ENCODE data around the gene HGD. TPM values are rescaled to one million over a fixed set of nuclear protein-coding genes. Genes with fewer than 3 reads are reported as not detected.

Gene HGD
- total RNA-seq, 1 donor from 2014 or later: 19.2 TPM

GRCh38 chr3:120636795-120637401 is 45.1 kb downstream of the HGD start:
- DNase-seq (ENCODE audit: low spot score in 2 of 2): no peak

DNA sequence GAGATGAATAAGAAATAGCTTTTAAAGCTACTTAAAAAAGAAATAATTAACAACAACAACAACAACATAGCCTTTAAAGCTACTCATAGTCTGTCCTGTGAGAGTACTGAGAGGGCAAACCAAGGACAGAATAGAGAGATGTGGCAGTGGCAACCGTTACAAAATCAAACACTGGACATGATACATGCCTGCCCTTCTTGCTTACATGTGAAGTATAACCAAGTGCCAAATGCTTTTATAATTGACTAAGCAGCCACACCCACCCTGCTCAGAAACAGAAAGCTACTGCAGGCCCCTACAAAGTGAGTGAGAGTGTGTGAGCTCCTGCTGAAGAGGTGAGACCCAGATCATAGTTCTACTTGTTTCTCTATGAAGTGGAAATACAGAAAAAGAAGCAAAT is 47.5 kb downstream of the HGD start:
- no peak overlapping the region for H3K4me3 ChIP-seq
- H3K4me1 ChIP-seq: no peaks in the 10 kb centered on the region
- no peaks in the 10 kb centered on the region for H3K27me3 ChIP-seq
- no peaks in the 10 kb centered on the region for H3K36me3 ChIP-seq
- intact Hi-C loops (cut with DNase I): no loop called here
- no peak for DNase-seq (ENCODE audit: low spot score in 2 of 2)
- H3K27ac ChIP-seq: no peak overlapping the region
- no peak for TF ChIP-seq CTCF (IDR thresholded peaks at IDR 0.05)
- no peaks in the 10 kb centered on the region for H3K9me3 ChIP-seq

More at GRCh38 chr3:120636795-120637401, 45.1 kb downstream of the HGD start:
- intact Hi-C loops (cut with DNase I): no loop called here
- Histone ChIP-seq H3K4me1 (no peaks in the 10 kb centered on the region), H3K27ac (no peak overlapping the region), H3K27me3 (no peaks in the 10 kb centered on the region), H3K9me3 (no peaks in the 10 kb centered on the region), H3K36me3 (no peaks in the 10 kb centered on the region), H3K4me3 (no peak overlapping the region)
- no peak for TF ChIP-seq CTCF (IDR thresholded peaks at IDR 0.05)

DNA sequence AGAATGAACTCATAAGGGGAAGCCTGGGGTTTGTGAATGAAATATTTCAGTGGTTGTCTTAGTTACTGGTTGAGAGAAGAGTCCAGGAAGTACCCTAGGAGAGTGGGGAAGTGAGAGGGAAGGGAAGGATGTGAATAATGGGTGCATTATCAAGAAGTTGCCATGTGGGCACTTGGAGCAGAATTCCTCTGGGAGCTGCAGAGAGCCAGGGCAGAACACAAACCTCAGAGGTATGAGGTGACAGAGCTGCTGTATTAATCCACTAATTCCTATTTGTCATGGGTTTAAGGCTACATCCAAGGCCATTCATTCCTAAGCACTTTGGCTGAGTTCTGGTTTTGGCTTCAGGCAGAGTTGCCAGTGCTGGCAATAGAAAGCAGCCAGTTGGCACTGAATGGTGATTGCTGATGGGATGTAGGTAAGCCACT is 56.9 kb downstream of the HGD start:
- no peaks in the 10 kb centered on the region for H3K4me1 ChIP-seq
- no peak overlapping the region for H3K27ac ChIP-seq
- TF ChIP-seq CTCF (IDR thresholded peaks at IDR 0.05): no peak
- no peak for DNase-seq (ENCODE audit: low spot score in 2 of 2)
- no peaks in the 10 kb centered on the region for H3K36me3 ChIP-seq
- H3K4me3 ChIP-seq: no peak overlapping the region
- peaks cover 0 to 7% of the 10 kb centered on the region in 2 donors for H3K9me3 ChIP-seq
- intact Hi-C loops (cut with DNase I): no loop called here
- H3K27me3 ChIP-seq: no peaks in the 10 kb centered on the region

DNA sequence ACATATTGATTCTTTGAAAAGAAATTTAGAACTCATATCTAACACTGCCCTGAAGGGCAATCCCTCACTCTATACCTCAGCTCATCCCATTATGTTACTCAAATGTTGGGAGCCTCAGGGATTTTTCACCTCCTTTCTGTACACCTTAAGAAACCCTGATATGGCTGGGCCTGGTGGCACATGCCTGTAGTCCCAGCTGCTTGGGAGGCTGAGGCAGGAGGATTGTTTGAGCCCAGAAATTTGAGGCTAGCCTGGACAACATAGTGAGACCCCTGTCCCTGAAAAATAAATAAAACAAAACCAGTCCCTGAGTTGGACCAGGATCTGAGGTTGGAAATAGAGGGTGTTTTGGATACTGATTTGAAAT is 58.3 kb downstream of the HGD start:
- no peak overlapping the region for H3K27ac ChIP-seq

DNA sequence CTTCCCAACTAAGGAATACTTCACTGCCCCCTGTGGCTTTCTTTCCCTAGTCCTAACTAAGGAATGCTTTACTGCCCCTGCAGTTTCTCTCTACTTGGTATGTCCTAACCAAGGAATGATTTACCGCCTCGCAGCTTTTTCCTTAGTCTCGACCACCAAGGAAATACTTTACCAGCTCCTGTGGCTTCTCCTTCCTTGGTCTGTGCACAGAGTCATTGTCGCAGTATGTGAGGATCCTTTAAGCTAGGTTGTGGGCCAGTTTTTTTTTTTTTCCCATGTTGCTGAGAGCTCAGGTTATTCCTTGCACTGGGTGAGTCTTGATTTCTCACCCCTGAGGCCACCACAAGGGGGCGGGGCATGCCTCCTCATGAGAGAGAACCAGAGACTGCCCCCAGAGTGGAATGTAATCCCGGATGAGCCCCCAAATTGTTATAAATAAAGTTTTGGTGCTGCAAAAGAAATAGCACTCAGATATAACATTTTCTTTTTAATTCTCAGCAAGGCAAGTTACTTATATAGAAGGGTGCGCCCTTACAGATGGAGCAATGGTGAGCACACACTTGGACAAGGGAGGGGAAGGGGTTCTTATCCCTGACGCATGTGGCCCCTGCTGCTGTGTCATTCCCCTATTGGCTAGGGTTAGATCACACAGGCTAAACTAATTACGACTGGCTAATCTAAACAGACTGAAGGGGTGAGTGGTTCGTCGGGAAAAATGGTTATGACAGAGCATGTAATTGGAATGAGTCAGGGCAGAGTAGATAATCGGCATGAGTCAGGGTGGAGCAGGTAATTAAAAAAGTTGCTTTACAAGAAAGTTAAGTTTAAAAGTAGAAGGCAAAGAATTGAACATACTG is 58.9 kb downstream of the HGD start:
- H3K27ac ChIP-seq: no peak overlapping the region
- H3K4me3 ChIP-seq: no peak overlapping the region
- no peak for TF ChIP-seq CTCF (IDR thresholded peaks at IDR 0.05)
- no peak for DNase-seq (ENCODE audit: low spot score in 2 of 2)
- H3K27me3 ChIP-seq: no peaks in the 10 kb centered on the region
- no peaks in the 10 kb centered on the region for H3K4me1 ChIP-seq
- H3K36me3 ChIP-seq: no peaks in the 10 kb centered on the region
- intact Hi-C loops (cut with DNase I): no loop called here
- peaks cover 0 to 7% of the 10 kb centered on the region in 2 donors for H3K9me3 ChIP-seq

More for the DNA sequence above, 58.3 kb downstream of the HGD start:
- no peaks in the 10 kb centered on the region for H3K4me1 ChIP-seq
- H3K27me3 ChIP-seq: no peaks in the 10 kb centered on the region
- DNase-seq (ENCODE audit: low spot score in 2 of 2): no peak
- intact Hi-C loops (cut with DNase I): no loop called here
- H3K4me3 ChIP-seq: no peak overlapping the region
- no peak for TF ChIP-seq CTCF (IDR thresholded peaks at IDR 0.05)
- H3K36me3 ChIP-seq: no peaks in the 10 kb centered on the region
- H3K9me3 ChIP-seq: peaks cover 0 to 7% of the 10 kb centered on the region in 2 donors
